GM21390 (cell line): Measurements from ENCODE around the gene PPP2R2D.

ENCODE experiments used
- ATAC-seq: cut with Tn5 transposase; IDR thresholded peaks from one replicate; pipeline ENCODE4 v1.9.1; 2021; ENCODE audit not compliant: unreplicated experiment

Gene PPP2R2D

DNA sequence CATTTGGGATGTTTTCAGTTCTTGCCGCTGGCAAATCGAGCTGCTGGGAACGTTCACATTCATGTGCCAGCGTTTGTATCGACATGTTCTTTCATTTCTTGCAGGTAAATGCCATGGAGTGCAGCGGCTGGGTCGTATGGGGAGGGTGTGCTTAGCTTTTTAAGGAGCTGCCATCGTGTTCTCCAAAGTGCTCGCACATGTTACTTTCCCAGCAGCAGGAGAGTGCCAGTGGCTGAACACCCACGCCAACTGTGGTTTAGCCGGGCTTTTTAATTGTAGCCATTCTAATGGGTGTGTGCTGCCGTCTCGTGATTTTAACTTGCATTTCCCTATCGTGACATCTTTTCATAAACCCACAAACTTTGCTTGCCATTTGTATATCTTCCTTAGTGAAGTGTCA, 92.5 kb downstream of the PPP2R2D start:
- no peak for ATAC-seq

DNA sequence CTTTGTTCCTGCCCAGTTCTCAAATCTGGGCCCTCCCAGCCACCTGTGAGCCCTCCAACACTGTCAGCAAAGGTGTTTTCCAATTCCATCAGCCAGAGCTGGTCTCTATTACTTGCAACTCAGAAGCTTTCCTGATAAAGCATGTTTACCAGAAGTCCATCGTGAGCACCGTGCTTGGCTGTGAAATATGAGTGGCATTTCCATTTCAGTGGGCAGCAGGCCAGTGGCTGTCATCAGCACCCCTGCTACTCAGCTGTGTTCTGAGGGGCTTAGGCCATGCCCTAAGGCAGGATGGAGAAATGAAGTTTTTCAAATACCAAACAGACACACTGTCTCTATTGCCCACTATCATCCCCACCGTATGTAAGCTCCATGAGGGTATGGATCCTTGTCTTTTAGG, 93.6 kb downstream of the PPP2R2D start:
- ATAC-seq: no peak

DNA sequence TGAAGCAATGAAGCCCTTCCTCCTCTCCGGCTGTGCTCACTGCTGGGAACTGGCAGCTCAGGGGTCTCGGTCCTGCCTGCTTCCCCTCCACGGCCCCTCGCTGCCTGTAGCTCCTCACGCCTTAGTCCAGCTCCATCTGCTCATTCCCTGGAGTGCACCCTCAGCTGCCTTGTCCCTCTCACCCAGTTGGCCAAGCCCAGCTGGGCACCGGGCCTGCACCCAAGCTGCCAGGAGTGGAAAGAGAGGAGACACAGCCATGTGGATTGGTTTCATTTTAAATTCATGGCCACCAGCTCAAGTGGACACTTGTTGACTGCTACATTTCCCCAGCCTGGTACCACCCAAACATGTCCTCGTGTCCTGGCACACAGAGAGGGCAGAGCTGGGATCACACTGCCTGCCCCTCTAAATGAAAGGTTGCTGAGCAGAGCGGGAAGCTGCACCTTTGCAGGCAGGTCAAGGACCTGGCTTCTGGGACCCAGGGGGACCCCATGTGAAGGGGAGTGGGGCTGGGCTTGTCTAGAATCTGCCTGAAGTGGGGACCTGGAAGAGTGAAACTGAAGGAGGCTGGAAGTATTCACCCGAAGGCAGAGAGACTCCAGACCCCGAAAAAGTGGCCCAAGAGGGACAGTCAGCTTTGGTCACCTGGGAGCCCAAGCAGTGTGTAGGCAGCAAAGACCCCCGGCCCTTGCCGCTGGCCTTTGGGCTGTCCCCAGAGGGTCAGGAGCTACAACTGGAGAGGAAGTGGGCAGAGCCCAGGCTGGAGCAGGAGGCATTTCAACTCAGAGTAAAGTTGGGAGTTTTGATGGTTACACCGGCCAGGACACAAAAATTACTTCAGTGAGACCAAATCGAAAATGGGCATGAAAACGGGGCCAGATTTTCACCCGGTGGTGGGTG, 95.9 kb downstream of the PPP2R2D start:
- no peak for ATAC-seq

DNA sequence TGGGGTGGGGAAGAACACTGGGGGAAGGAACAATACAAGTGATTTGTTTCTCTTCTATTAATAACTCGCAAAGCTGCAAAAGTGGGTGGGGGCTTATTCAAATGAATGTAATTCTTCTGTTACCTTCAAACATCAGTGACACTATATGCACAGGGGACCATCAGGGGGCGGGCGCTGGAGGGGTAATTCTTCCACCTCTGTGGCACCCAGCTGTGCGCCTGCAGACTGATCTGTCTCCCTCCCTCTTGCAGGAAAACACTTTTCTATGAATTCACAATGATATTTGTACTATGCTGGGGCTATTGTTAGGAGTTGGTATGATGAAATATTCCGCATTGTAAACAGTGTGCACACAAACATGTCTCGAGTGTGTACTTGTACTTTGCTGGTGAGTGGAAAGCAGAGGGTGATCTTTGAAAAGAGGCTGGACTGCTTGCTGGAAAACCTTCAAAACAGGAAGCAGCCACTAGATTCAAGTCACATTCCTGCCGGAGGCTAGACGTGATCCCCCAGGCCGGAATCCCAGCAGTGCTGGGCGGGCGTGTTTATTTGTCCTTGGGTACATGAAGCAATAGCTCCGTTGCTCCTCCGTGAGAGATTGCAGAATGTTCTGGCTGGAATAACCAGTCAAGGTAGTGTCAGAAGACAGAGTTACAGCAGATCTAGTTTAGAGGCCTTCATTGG, 96.7 kb downstream of the PPP2R2D start:
- ATAC-seq: no peak

DNA sequence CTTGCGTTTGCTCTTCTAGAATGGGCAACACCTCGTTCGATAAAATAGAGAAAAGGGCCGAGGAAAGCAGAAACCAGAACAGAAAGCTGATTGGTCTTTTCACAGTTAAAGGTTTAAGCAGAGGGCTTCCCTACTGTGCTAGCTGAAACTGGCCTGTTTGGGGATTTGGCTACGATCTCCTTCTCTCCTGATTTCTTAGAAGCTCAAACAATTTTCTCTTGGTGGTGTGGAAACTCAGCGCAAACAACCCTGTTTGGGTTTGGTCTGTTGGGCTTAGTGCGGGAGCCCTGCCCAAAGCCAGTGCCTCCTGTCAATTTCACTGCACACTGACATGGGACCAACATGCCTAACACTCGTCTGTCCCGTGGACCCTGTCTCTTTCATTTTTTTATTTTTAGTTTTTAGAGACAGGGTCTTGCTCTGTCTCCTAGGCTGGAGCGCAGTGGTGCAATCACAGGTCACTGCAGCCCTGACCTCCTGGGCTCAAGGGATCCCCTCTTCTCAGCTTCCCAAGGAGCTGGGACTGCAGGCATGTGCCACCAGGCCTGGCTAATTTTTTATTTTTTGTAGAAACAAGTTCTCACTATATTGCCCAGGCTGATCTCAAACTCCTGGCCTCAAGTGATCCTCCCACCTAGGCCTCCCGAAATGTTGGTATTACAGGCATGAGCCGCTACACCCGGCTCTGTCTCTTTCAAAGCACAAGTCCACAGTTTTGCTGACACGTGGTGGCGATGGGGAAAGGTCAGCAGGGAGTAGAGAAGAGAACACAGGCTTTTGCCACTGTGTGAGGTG, 97.4 kb downstream of the PPP2R2D start:
- no peak for ATAC-seq

DNA sequence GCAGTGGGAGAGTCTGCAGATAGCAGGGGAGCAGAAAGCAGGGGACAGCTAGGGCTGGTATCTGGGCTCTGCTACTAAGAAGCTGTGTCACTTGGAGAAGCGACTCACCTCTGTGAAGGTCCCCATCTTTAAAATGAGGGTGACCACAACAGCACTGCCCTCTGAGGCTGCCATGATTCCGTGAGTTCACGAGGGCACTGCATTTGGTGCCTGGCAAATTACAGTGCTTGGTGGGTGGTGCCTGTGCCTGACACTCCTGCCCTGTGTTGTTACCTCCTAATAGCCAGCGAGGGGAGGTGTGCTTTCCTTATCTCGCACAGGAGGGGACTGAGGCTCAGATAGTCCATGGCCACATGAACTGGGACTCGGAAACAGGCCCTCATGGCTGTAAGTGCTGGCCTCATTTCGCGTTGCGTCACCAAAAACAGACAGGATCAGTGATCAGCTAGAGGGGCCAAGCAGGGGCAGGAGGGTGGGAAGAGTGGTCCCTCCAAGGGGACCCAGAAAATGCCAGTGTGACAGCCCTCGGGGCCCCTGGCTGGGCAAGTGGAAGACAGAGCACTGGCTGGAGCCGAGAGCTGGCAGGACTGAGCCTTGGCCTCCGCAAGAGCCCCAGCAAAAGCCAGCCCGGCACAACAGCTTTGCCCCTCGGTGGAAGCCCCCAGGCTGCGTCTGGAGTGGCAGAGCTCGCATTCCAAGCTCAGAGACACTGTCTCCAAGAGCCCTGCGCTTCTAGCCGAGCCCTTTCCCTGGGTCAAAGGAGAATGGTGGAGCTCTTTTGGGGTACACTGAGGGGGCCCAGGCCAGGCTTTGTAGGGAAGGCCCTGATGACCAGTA, 98.3 kb downstream of the PPP2R2D start:
- ATAC-seq: no peak

DNA sequence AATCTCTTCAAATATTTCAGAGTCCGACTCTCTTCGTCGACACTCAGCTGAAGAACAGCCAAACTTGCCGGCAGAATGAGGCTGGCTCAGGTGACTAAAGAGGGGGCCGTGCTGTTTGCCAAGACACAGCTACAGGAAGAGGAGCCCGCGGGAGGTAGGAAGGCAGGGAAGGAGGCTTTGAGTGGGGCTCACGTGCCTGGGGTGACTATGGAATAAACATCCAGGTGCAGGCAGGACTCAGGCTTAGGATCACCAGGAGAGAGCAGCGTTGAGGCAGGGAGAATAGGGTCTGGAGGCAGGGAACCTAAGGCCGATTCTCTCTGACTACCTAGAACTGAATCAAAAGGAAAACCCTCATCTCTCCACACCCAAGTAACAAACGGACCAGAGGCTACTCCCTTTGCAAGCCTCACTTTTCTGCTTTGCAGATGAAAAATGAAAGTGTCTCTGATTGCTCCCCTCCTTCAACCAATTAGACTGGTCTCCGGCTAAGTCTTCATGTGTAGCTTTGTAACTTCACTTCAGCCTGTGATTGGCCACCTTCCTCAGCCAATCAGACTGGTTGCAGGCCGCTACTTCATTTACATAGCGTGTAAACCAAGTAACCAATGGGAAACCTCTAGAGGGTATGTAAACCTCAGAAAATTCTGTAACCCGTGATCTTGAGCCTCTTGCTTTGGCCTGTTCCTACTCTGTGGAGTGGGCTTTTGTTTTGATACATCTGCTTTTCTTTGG, 100.6 kb downstream of the PPP2R2D start:
- ATAC-seq: no peak

DNA sequence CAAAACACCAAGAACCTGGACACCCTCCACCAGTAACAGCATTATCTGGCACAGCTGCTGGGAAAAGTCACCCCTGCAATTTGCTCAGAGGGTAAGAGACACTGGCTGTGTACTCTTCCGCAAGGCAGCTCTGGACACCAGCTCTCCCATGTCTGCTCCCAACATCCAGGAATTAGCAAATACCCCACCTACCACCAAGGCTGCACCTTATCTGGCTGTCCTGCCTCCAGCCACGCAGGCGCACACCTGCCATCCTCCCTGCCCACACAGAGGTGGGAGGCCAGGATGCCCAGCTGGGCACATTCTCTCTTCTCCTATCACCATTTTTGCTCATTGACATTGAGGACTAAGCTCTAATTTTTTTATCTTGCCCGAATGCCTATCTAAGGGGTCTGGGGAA, 101.2 kb downstream of the PPP2R2D start:
- ATAC-seq: no peak

DNA sequence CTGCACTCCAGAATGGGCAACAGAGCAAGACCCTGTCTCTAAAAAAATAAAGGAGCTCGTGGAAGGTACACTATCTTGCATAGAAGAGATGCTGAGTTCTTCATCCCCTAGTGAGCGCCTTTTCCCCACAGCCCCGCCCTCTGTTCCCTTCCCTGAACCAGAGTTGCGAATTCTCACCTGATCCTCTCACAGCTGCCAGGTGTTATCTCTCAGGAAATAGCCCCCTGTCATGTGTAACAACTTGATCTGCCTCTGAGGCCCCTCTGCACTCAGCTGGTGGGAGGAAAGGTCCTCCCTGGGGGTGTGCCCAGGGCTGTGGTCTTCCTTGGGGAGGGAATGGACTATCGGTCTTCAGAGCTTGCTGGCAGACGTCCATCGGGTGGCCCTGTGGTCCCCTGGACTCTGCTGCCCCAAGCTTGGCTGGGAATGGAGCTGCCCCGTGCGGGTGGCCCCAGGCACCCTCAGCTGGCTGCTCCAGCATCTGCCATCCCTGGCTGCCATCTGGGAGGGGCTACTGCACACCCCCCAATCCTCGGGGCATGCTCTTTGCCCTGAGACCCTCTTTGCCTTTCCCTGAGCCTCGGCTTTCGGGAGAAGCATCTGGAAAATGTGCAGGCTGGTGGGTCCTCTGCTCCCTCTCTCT, 102.6 kb downstream of the PPP2R2D start:
- no peak for ATAC-seq

DNA sequence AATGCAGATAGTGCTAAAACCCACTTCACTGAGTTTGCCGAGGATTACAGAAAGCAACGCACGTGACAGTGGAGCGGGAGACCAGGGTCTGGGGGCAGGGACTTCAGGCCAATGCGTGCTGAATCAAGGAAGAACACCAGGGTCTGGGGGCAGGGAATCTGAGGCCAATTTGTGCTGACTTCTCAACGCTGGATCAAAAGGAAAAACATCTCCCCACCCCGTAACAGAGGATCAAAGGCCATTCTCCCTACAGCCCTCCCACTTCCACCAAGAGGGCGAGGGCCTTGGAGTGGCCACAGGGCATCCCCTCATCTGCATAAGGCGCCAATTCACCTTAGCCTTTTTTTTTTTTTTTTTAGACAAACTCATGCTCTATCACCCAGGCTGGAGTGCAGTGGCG, 103.2 kb downstream of the PPP2R2D start:
- ATAC-seq: no peak

DNA sequence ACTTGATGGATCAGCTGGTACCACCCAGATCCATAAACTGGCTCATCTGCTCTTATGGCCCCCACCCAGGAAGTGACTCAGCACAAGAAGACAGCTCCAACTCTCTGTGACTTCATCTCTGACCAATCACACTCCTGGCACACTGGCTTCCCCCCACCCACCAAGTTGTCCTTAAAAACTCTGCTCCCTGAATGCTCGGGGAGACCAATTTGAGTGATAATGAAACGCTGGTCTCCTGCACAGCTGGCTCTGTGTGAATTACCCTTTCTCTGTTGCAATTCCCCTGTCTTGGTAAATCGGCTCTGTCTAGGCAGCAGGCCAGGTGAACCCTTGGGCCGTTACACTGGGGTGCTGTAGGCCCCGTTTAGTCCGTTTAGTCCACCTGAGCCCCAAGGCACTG, 104.3 kb downstream of the PPP2R2D start:
- ATAC-seq: no peak

DNA sequence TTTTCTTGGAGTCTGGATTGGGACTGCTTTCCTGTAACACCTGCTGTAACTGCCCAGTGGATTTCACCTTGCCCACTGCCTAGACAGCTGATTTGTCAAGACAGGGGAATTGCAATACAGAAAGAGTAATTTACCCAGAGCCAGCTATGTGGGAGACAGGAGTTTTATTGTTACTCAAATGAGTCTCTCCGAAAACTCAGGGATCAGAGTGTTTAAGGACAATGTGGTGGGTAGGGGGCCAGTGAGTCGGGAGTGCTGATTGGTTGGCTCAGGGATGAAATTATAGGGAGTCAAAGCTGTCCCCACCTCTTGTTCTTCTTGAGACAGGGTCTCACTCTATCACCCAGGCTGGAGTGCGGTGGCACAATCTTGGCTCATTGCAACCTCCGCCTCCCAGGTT, 106.2 kb downstream of the PPP2R2D start:
- no peak for ATAC-seq

DNA sequence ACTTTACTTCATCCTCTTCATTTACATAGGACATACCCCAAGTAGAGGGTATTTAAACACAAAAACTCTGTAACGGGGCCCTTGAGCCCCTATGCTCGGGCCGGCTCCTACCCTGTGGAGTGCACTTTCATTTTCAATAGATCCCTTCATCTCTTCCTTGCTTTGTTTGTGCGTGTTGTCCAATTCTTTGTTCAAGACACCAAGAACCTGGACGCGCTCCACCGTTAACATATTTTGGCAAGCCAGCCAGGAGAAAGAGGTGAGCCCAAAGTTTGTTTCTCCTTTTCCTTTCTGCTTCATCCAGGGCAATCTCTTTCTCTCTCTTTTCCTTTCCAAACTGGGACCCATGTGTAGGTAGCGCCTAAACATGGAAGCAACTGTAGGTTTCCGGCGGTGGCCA, 106.9 kb downstream of the PPP2R2D start:
- ATAC-seq: no peak
